ENCODE results near the gene INSR.

Gene INSR

GRCh38 chr19:7083076-7083956, 210.9 kb downstream of the INSR start:
- Histone ChIP-seq H3K27ac (ENCODE audit: low read length) (no peak overlapping the region), H3K4me2 (ENCODE audit: insufficient read depth, low read length) (no peak overlapping the region), H3K36me3 (ENCODE audit: insufficient read depth, low read length) (peaks cover 69% of the 10 kb centered on the region), H3K4me1 (ENCODE audit: insufficient read depth, low read length) (no peaks in the 10 kb centered on the region), H2AFZ (ENCODE audit: low read depth, low read length) (no peak overlapping the region), H4K20me1 (ENCODE audit: insufficient read depth, low read length) (no peaks in the 10 kb centered on the region), H3K79me2 (ENCODE audit: insufficient read depth, low read length) (peaks cover 2% of the 10 kb centered on the region; the same call in 1 of the 2 replicates), H3K4me3 (ENCODE audit: low read depth in 1 of 2, low read length in 2 of 2) (peak overlapping the region in 1 of 2 experiments; percentile 10; a peak in 1 of 4 replicates), H3K27me3 (ENCODE audit: insufficient read depth, low read length, poor library complexity) (no peaks in the 10 kb centered on the region), H3K9ac (ENCODE audit: low read depth, low read length) (no peak overlapping the region), H3K9me3 (ENCODE audit: insufficient read depth, low read length, severe bottlenecking) (peaks cover 73% of the 10 kb centered on the region)
- ATAC-seq (ENCODE audit: insufficient read depth, low read depth) (no peak), DNase-seq (no peak)
- TF ChIP-seq EZH2 (IDR thresholded peaks at IDR 0.05; ENCODE audit: borderline replicate concordance, low read depth, low read length, severe bottlenecking): no peak
- TF ChIP-seq CTCF (IDR thresholded peaks at IDR 0.05; ENCODE audit: borderline replicate concordance, extremely low read depth, low read length, poor library complexity, severe bottlenecking): no peak

GRCh38 chr19:7078008-7078407, 216.2 kb downstream of the INSR start:
- no peaks in the 10 kb centered on the region for H3K27me3 ChIP-seq (ENCODE audit: insufficient read depth, low read length, poor library complexity)
- no peak for TF ChIP-seq CTCF (IDR thresholded peaks at IDR 0.05; ENCODE audit: borderline replicate concordance, extremely low read depth, low read length, poor library complexity, severe bottlenecking)
- no peak for TF ChIP-seq EZH2 (IDR thresholded peaks at IDR 0.05; ENCODE audit: borderline replicate concordance, low read depth, low read length, severe bottlenecking)
- H3K79me2 ChIP-seq (ENCODE audit: insufficient read depth, low read length): peaks cover 2% of the 10 kb centered on the region; the same call in 1 of the 2 replicates
- no peak overlapping the region for H3K4me3 ChIP-seq (ENCODE audit: low read depth in 1 of 2, low read length in 2 of 2)
- no peak for ATAC-seq (ENCODE audit: insufficient read depth, low read depth)
- DNase-seq: no peak
- H3K9ac ChIP-seq (ENCODE audit: low read depth, low read length): no peak overlapping the region
- no peak overlapping the region for H3K27ac ChIP-seq (ENCODE audit: low read length)
- H3K4me1 ChIP-seq (ENCODE audit: insufficient read depth, low read length): no peaks in the 10 kb centered on the region
- no peak overlapping the region for H3K4me2 ChIP-seq (ENCODE audit: insufficient read depth, low read length)
- H2AFZ ChIP-seq (ENCODE audit: low read depth, low read length): no peak overlapping the region
- peaks cover 71% of the 10 kb centered on the region for H3K9me3 ChIP-seq (ENCODE audit: insufficient read depth, low read length, severe bottlenecking)
- H3K36me3 ChIP-seq (ENCODE audit: insufficient read depth, low read length): peaks cover 99% of the 10 kb centered on the region
- H4K20me1 ChIP-seq (ENCODE audit: insufficient read depth, low read length): no peaks in the 10 kb centered on the region

GRCh38 chr19:7076151-7076550, 218.1 kb downstream of the INSR start:
- TF ChIP-seq CTCF (IDR thresholded peaks at IDR 0.05; ENCODE audit: borderline replicate concordance, extremely low read depth, low read length, poor library complexity, severe bottlenecking) (no peak), EZH2 (IDR thresholded peaks at IDR 0.05; ENCODE audit: borderline replicate concordance, low read depth, low read length, severe bottlenecking) (no peak)
- DNase-seq (peak; percentile 1), ATAC-seq (ENCODE audit: insufficient read depth, low read depth) (no peak)
- H3K9ac ChIP-seq (ENCODE audit: low read depth, low read length): no peak overlapping the region
- peaks cover 94% of the 10 kb centered on the region for H3K36me3 ChIP-seq (ENCODE audit: insufficient read depth, low read length)
- H3K27ac ChIP-seq (ENCODE audit: low read length): no peak overlapping the region
- no peak overlapping the region for H3K4me2 ChIP-seq (ENCODE audit: insufficient read depth, low read length)
- no peaks in the 10 kb centered on the region for H4K20me1 ChIP-seq (ENCODE audit: insufficient read depth, low read length)
- H2AFZ ChIP-seq (ENCODE audit: low read depth, low read length): no peak overlapping the region
- H3K79me2 ChIP-seq (ENCODE audit: insufficient read depth, low read length): peaks cover 11% of the 10 kb centered on the region; the same call in 1 of the 2 replicates
- no peaks in the 10 kb centered on the region for H3K27me3 ChIP-seq (ENCODE audit: insufficient read depth, low read length, poor library complexity)
- 0 out of 2 replicates have a peak, but pooled peaks cover 2% of the 10 kb centered on the region for H3K4me1 ChIP-seq (ENCODE audit: insufficient read depth, low read length)
- peaks cover 53% of the 10 kb centered on the region for H3K9me3 ChIP-seq (ENCODE audit: insufficient read depth, low read length, severe bottlenecking)
- no peak overlapping the region for H3K4me3 ChIP-seq (ENCODE audit: low read depth in 1 of 2, low read length in 2 of 2)

Measured in DND-41 (cell line).